Measurements from ENCODE around the gene LCN10. TPM values are rescaled to one million over a fixed set of nuclear protein-coding genes. Genes with fewer than 3 reads are reported as not detected.

LCN10 gene

Small RNA genes within 50 kb of the gene (small RNA-seq; reads per million reads assigned to genes)
- gene ATP6V1G1P3: not detected
- not detected for gene MIR6722

All from skeletal muscle satellite cell (primary cell).